Type B pancreatic cell (in vitro differentiated cells): ENCODE measurements around the gene NME1. TPM values are rescaled to one million over a fixed set of nuclear protein-coding genes. Genes with fewer than 3 reads are reported as not detected.
"Not testable (repeated sequence)": the region's sequence is repeated elsewhere in the genome, so short reads cannot be mapped to it uniquely, and the experiment has no call there.

Source experiments
- DNase-seq: peaks from one replicate; pipeline ENCODE4 v3.0.0; 2021; ENCODE audit warnings: mixed read lengths; ENCODE audit not compliant: unreplicated experiment; ENCODE audit errors: extremely low spot score
- H3K27ac Mint-ChIP-seq: 2 replicates; pipeline ENCODE4 v1.8.0; 2021; ENCODE audit warnings: mild to moderate bottlenecking, mixed read lengths
- H3K27me3 Mint-ChIP-seq: 2 replicates; pipeline ENCODE4 v1.8.0; 2021; ENCODE audit warnings: mixed read lengths
- H3K36me3 Mint-ChIP-seq: 2 replicates; pipeline ENCODE4 v1.8.0; 2021; ENCODE audit warnings: mixed read lengths
- H3K4me1 Mint-ChIP-seq: one replicate; pipeline ENCODE4 v1.8.0; 2021; ENCODE audit warnings: mixed read lengths; ENCODE audit not compliant: unreplicated experiment
- H3K4me3 Mint-ChIP-seq: 2 replicates; pipeline ENCODE4 v1.8.0; 2021; ENCODE audit warnings: mild to moderate bottlenecking, mixed read lengths
- H3K9me3 Mint-ChIP-seq: 2 replicates; pipeline ENCODE4 v1.8.0; 2021; ENCODE audit warnings: mixed read lengths
- CTCF ChIP-seq: fragments of 200-600 bp; sonication (generic); conservative IDR thresholded peaks from 2 replicates; pipeline ENCODE4 v1.5.0; 2021; ENCODE audit warnings: antibody characterized with exemption, mild to moderate bottlenecking
- long read RNA-seq: library from polyadenylated mRNA; unstranded; transcript quantifications from one replicate; pipeline ENCODE4 v2.0.0, GENCODE V29; 2020
- total RNA-seq: library from RNA; stranded (reverse); gene quantifications from 2 replicates; pipeline ENCODE4 v1.2.1, GENCODE V29; 2021; ENCODE audit warnings: low replicate concordance

NME1 gene
- 143 and 163 TPM in 2 replicates for total RNA-seq
- long read RNA-seq, transcript NME1-203 (5 exons, 940 nt) = major isoform, 104 of 126 reads
- long read RNA-seq, transcript NME1-202 (6 exons, 986 nt) = minor isoform, 10 of 126 reads
- long read RNA-seq, partial matches to known transcripts = 7 of 126 reads
- long read RNA-seq, other reads (novel, unspliced or antisense) = 5 of 126 reads

DNA sequence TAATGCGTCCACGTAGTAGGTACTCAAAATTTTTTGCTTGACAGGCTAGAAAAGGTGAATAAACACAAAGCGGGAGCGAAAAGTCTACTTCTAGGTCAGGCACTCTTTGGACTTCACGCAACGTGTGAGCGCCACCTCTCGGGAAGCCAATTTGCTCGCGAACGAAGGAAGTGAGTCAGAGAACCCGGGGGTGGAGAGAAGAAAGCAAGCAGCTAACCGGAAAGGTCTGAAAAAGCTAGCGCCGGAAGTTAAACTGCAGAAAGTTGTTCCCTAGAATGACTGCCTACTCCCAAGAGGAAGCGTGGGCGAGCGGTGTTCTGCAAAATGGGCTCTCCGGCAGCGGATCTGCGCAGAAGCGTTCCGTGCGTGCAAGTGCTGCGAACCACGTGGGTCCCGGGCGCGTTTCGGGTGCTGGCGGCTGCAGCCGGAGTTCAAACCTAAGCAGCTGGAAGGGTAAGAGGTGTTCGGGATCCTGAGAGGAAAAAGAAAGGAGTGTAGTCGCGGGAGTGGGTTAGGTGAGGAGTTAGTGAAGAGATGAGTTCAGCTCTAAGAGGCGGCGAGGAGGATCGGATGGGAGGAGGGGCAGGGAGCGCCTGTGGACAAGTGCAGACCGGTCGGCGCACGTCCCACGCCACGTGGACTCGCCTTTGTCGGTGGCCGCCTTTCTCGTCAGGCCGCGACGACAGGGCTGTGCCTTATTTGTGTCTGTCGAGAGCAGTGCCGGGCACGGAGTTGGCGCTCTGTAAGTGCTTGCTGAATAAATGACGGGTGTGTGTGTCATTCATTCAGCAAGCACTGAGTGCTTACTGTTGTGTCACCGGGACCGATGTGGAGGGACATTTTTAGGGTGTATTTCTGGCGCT, at the start of gene NME1:
NME1 (plus strand) TSS at position 350 of the 863 bp plus-strand sequence. CDS start 2,096 bp downstream, outside the sequence.
- H3K4me3 Mint-ChIP-seq = no peak within 1 kb of the TSS
- H3K4me1 Mint-ChIP-seq = peaks cover 7% of the 10 kb centered on the region
- no peaks in the 10 kb centered on the region for H3K27me3 Mint-ChIP-seq
- no peak within 1 kb of the TSS for H3K27ac Mint-ChIP-seq
- DNase-seq = peak; percentile 97
- H3K9me3 Mint-ChIP-seq = no peaks in the 10 kb centered on the region
- peaks cover 12% of the 10 kb centered on the region for H3K36me3 Mint-ChIP-seq
- peak; percentile 84 for TF ChIP-seq CTCF

- no peak for TF ChIP-seq CTCF
- Mint-ChIP-seq H3K27me3 (no peaks in the 10 kb centered on the region), H3K9me3 (no peaks in the 10 kb centered on the region), H3K36me3 (peaks cover 4% of the 10 kb centered on the region), H3K27ac (peak overlapping the region; percentile 16), H3K4me3 (no peak overlapping the region), H3K4me1 (peaks cover 16% of the 10 kb centered on the region)
- DNase-seq = no peak
Observed at GRCh38 chr17:51107778-51108177, 45.6 kb upstream of the NME1 start.

GRCh38 chr17:51112303-51113222, 40.8 kb upstream of the NME1 start:
- H3K4me1 Mint-ChIP-seq, H3K9me3 Mint-ChIP-seq, H3K27ac Mint-ChIP-seq, H3K27me3 Mint-ChIP-seq, H3K36me3 Mint-ChIP-seq, DNase-seq, H3K4me3 Mint-ChIP-seq: not testable (repeated sequence)

DNA sequence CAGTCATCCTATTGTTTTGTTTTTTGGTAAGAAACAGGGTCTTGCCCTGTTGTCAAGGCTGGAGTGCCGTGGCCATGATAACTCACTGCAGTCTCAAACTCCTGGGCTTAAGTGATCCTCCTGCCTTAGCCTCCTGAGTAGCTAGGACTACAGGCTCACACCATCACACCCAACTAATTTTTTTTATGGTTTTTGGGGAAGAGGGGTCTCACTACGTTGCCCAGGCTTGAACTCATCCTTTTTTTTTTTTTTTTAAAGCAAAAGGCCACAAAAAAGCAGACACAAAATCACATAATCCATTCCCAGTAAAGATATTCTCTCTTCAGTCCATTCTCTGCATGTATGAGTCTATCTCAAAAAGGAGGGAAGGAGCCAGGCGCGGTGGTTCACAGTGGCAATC, 38.2 kb upstream of the NME1 start:
- no peaks in the 10 kb centered on the region for H3K27me3 Mint-ChIP-seq
- no peak for DNase-seq
- no peak overlapping the region for H3K27ac Mint-ChIP-seq
- no peak for TF ChIP-seq CTCF
- H3K9me3 Mint-ChIP-seq = no peaks in the 10 kb centered on the region
- H3K4me1 Mint-ChIP-seq = peaks cover 24% of the 10 kb centered on the region
- no peak overlapping the region for H3K4me3 Mint-ChIP-seq
- H3K36me3 Mint-ChIP-seq = no peaks in the 10 kb centered on the region

DNA sequence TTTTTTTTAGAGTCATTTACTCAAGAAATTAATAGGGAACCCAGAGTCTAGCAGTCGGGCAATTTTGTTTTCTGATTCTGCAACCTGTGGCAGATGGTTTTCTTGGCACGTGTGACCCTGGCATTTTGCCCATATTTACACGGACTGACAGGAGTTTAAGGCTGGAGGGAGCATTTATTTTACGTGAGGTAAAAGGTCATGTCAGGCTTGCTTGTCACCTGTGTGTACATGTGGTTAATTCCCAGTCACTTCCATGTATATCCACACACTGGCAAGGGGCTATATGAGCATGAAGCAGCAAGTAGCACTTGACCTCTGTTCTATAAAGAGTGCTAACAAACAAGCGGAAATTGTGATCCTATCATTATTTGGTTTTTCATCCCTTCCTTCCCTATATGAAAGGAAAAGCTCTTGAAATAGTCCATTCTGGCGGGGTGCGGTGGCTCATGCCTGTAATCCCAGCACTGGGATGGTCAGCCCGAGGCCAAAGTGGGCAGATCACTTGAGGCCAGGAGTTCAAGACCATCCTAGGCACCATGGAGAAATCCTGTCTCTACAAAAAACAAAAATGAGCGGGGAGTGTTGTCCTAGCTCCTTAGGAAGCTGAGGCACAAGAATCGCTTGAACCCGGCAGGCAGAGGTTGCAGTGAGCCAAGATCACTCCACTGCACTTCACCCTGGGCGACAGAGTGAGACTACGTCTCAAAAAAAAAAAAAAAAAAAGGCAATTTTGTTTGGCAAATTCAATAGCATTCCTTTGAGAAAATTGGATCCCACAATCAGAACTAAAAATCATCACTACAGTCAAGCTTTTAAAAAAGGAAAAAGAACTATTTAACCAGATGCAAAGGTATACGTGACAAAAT, 34.8 kb upstream of the NME1 start:
- peaks cover 40% of the 10 kb centered on the region for H3K4me1 Mint-ChIP-seq
- peak overlapping the region; percentile 97 for H3K27ac Mint-ChIP-seq
- H3K9me3 Mint-ChIP-seq = no peaks in the 10 kb centered on the region
- TF ChIP-seq CTCF = no peak
- no peak for DNase-seq
- H3K36me3 Mint-ChIP-seq = no peaks in the 10 kb centered on the region
- H3K4me3 Mint-ChIP-seq = peak overlapping the region; percentile 92
- H3K27me3 Mint-ChIP-seq = no peaks in the 10 kb centered on the region
